Tibial nerve (tissue), 4 donors: ENCODE data around the gene IL18R1. TPM values are rescaled to one million over a fixed set of nuclear protein-coding genes. Genes with fewer than 3 reads are reported as not detected.

ENCODE experiments used
- DNase-seq, 2 donors: peaks; one replicate each; pipeline ENCODE4 v3.0.0-alpha.2; 2019; ENCODE audit warnings: low spot score in 2 of 2
- H3K27ac ChIP-seq, 4 donors: fragments of 200-600 bp; sonication (generic) in 3 of 4; one replicate each; pipeline ENCODE4 v1.5.1; 2017 to 2019; ENCODE audit warnings: mild to moderate bottlenecking in 1 of 4
- H3K27me3 ChIP-seq, 2 donors: fragments of 200-600 bp; sonication (generic) in 1 of 2; one replicate each; pipeline versions ENCODE4 v1.5.1 to v1.6.0; 2017 to 2019
- H3K36me3 ChIP-seq, 3 donors: fragments of 200-600 bp; sonication (generic); one replicate each; pipeline ENCODE4 v1.5.1; 2018 to 2019
- H3K4me1 ChIP-seq, 4 donors: fragments of 200-600 bp; sonication (generic) in 3 of 4; one replicate each; pipeline ENCODE4 v1.5.1; 2017 to 2019
- H3K4me3 ChIP-seq, 4 donors: fragments of 200-600 bp; sonication (generic) in 3 of 4; one replicate each; pipeline ENCODE4 v1.5.1; 2017 to 2019; ENCODE audit warnings: mild to moderate bottlenecking in 1 of 4, moderate library complexity in 1 of 4
- H3K9me3 ChIP-seq, 4 donors: fragments of 200-600 bp; sonication (generic) in 3 of 4; one replicate each; pipeline ENCODE4 v1.5.1; 2017 to 2019
- CTCF ChIP-seq, 5 experiments: fragments of 200-600 bp in 3 of 5; fragments of 450-650 bp in 2 of 5; sonication (generic) in 3 of 5; IDR thresholded peaks; one replicate each; pipeline ENCODE4 v1.5.1; 2016 to 2019; ENCODE audit warnings: antibody characterized with exemption in 5 of 5, mild to moderate bottlenecking in 3 of 5, moderate library complexity in 2 of 5
- EP300 ChIP-seq, 2 donors: sonication (generic); formaldehyde crosslinking; IDR thresholded peaks; one replicate each; pipeline ENCODE4 v1.6.1; 2017; ENCODE audit warnings: antibody characterized with exemption in 2 of 2, mild to moderate bottlenecking in 1 of 2
- POLR2A ChIP-seq, 2 donors: fragments of 450-650 bp; IDR thresholded peaks; one replicate each; pipeline ENCODE4 v1.6.1; 2017; ENCODE audit warnings: antibody characterized with exemption in 2 of 2, mild to moderate bottlenecking in 2 of 2, moderate library complexity in 2 of 2
- WGBS, 2 donors: methylation state at CpG; one replicate each; pipeline ENCODE4 v1.1.5; 2018; 5-methylcytosine and 5-hydroxymethylcytosine counted together
- total RNA-seq, 4 donors: library from RNA; depleted of rRNA; stranded (reverse); fragments of >200 nt; gene quantifications; one replicate each; pipeline ENCODE4 v1.1.0, GENCODE V29; 2016

IL18R1 gene
- 1 to 10 TPM; 1.7 to 3.9 (median 3.8) TPM for total RNA-seq

GRCh38 chr2:102355526-102356380, at the start of gene IL18R1:
IL18R1 (plus strand) TSS chr2:102355796; CDS start chr2:102362661, 6,865 bp downstream.
- Histone ChIP-seq H3K4me3 (peak within 1 kb of the TSS; percentile 35 to 72 (median 57)), H3K36me3 (no peaks in the 10 kb centered on the region), H3K9me3 (no peaks in the 10 kb centered on the region), H3K27ac (peak within 1 kb of the TSS; percentile 4 to 77 (median 62)), H3K27me3 (no peaks in the 10 kb centered on the region), H3K4me1 (peaks cover 0 to 6% (median 0%) of the 10 kb centered on the region in 4 donors)
- DNase-seq: peak; percentile 48 to 55
- TF ChIP-seq EP300 (IDR thresholded peaks at IDR 0.05) (peak in 1 of 2 donors; percentile 48), CTCF (IDR thresholded peaks at IDR 0.05) (peak; percentile 81 to 89 (median 88)), POLR2A (IDR thresholded peaks at IDR 0.05) (peak in 1 of 2 donors; percentile 15)
- WGBS, 2 donors: 3 to 5% methylated on average over 31 to 48 of the region's 69 CpGs

- Histone ChIP-seq H3K4me3 (no peak overlapping the region), H3K27me3 (peaks cover 0 to 11% of the 10 kb centered on the region in 2 donors), H3K36me3 (no peaks in the 10 kb centered on the region), H3K27ac (no peak overlapping the region), H3K4me1 (no peaks in the 10 kb centered on the region), H3K9me3 (no peaks in the 10 kb centered on the region)
- DNase-seq: no peak
- 49 to 52% methylated on average over 1 of the region's 1 CpG for WGBS, 2 donors
- TF ChIP-seq EP300 (IDR thresholded peaks at IDR 0.05) (no peak), POLR2A (IDR thresholded peaks at IDR 0.05) (no peak), CTCF (IDR thresholded peaks at IDR 0.05) (no peak)
Observed at GRCh38 chr2:102306125-102306524, 49.5 kb upstream of the IL18R1 start.

GRCh38 chr2:102310964-102311640, 44.5 kb upstream of the IL18R1 start, which contains the start of gene IL1RL1:
IL1RL1 (plus strand) TSS chr2:102311563; CDS start chr2:102338265, 26,702 bp downstream.
- Histone ChIP-seq H3K27ac (no peak within 1 kb of the TSS), H3K9me3 (no peaks in the 10 kb centered on the region), H3K36me3 (no peaks in the 10 kb centered on the region), H3K4me1 (no peaks in the 10 kb centered on the region), H3K4me3 (no peak within 1 kb of the TSS), H3K27me3 (peaks cover 0 to 2% of the 10 kb centered on the region in 2 donors)
- WGBS, 2 donors: 78 to 86% methylated on average over 5 of the region's 5 CpGs
- no peak for DNase-seq
- TF ChIP-seq CTCF (IDR thresholded peaks at IDR 0.05) (no peak), EP300 (IDR thresholded peaks at IDR 0.05) (no peak), POLR2A (IDR thresholded peaks at IDR 0.05) (no peak)

GRCh38 chr2:102313025-102313424, 42.6 kb upstream of the IL18R1 start:
- WGBS, 2 donors: 85 to 93% methylated on average over 2 of the region's 2 CpGs
- TF ChIP-seq POLR2A (IDR thresholded peaks at IDR 0.05) (no peak), EP300 (IDR thresholded peaks at IDR 0.05) (no peak), CTCF (IDR thresholded peaks at IDR 0.05) (no peak)
- no peak overlapping the region for H3K27ac ChIP-seq

GRCh38 chr2:102313471-102313870, 42.1 kb upstream of the IL18R1 start:
- no peak overlapping the region for H3K4me3 ChIP-seq
- no peaks in the 10 kb centered on the region for H3K4me1 ChIP-seq
- H3K36me3 ChIP-seq: no peaks in the 10 kb centered on the region
- TF ChIP-seq EP300 (IDR thresholded peaks at IDR 0.05): no peak
- no peak for TF ChIP-seq CTCF (IDR thresholded peaks at IDR 0.05)
- no peak for TF ChIP-seq POLR2A (IDR thresholded peaks at IDR 0.05)
- no peak overlapping the region for H3K27ac ChIP-seq
- DNase-seq: no peak
- H3K27me3 ChIP-seq: no peaks in the 10 kb centered on the region
- no peaks in the 10 kb centered on the region for H3K9me3 ChIP-seq
- WGBS, 2 donors: 82 to 94% methylated on average over 8 of the region's 8 CpGs

More at GRCh38 chr2:102313025-102313424, 42.6 kb upstream of the IL18R1 start:
- Histone ChIP-seq H3K4me3 (no peak overlapping the region), H3K27me3 (no peaks in the 10 kb centered on the region), H3K4me1 (no peaks in the 10 kb centered on the region), H3K36me3 (no peaks in the 10 kb centered on the region), H3K9me3 (no peaks in the 10 kb centered on the region)
- DNase-seq: no peak
